GM18520 (cell line): Measurements from ENCODE around the gene CCDC24.

Source experiments
- ATAC-seq: cut with Tn5 transposase; IDR thresholded peaks from one replicate; pipeline ENCODE4 v1.9.1; 2021; ENCODE audit not compliant: unreplicated experiment

The CCDC24 gene

GRCh38 chr1:43996733-43997115 lies 5.3 kb downstream of the CCDC24 start:
- ATAC-seq: no peak

GRCh38 chr1:43997295-43997999 lies 6.0 kb downstream of the CCDC24 start:
- ATAC-seq: no peak

- no peak for ATAC-seq
Observed at GRCh38 chr1:43998000-43998378, 6.6 kb downstream of the CCDC24 start.

- no peak for ATAC-seq
Observed at GRCh38 chr1:43999455-43999854, 8.1 kb downstream of the CCDC24 start.

GRCh38 chr1:44000122-44000665 lies 8.8 kb downstream of the CCDC24 start:
- ATAC-seq: no peak

- ATAC-seq: no peak
Observed at GRCh38 chr1:44002165-44002564, 10.8 kb downstream of the CCDC24 start.

- ATAC-seq: no peak
Observed at GRCh38 chr1:44002606-44003157, 11.3 kb downstream of the CCDC24 start.

- ATAC-seq: no peak
Observed at GRCh38 chr1:44008259-44008658, 16.9 kb downstream of the CCDC24 start.

- no peak for ATAC-seq
Observed at GRCh38 chr1:44010935-44011471, 19.6 kb downstream of the CCDC24 start.

- ATAC-seq: no peak
Observed at GRCh38 chr1:44012404-44012803, 21.0 kb downstream of the CCDC24 start.

- ATAC-seq: no peak
Observed at GRCh38 chr1:44012941-44013609, 21.7 kb downstream of the CCDC24 start.

- no peak for ATAC-seq
Observed at GRCh38 chr1:44013949-44014348, 22.6 kb downstream of the CCDC24 start.

GRCh38 chr1:44014365-44015104 lies 23.1 kb downstream of the CCDC24 start:
- ATAC-seq: no peak

GRCh38 chr1:44015206-44015605 lies 23.8 kb downstream of the CCDC24 start:
- ATAC-seq: no peak

GRCh38 chr1:44016041-44016889 lies 24.9 kb downstream of the CCDC24 start:
- ATAC-seq: no peak

GRCh38 chr1:44016890-44017400 lies 25.5 kb downstream of the CCDC24 start:
- ATAC-seq: no peak

GRCh38 chr1:44019466-44019948 lies 28.1 kb downstream of the CCDC24 start:
- no peak for ATAC-seq

GRCh38 chr1:44020464-44020863 lies 29.1 kb downstream of the CCDC24 start:
- no peak for ATAC-seq

GRCh38 chr1:44021156-44021555 lies 29.8 kb downstream of the CCDC24 start:
- no peak for ATAC-seq
